H9 (cell line): ENCODE data around the gene GFER. TPM values are rescaled to one million over a fixed set of nuclear protein-coding genes. Genes with fewer than 3 reads are reported as not detected.
A peak's percentile ranks its signal among the peaks of the same experiment; 100 is the strongest.

ENCODE experiments used
- DNase-seq: peaks from one replicate; pipeline ENCODE4 v3.0.0-alpha.2; 2017
- H2AFZ ChIP-seq: one replicate; pipeline ENCODE4 v1.6.1; 2013; ENCODE audit warnings: mild to moderate bottlenecking, low read length, control low read depth, moderate library complexity
- H2AK5ac ChIP-seq: 2 replicates; pipeline ENCODE4 v1.6.1; 2013; ENCODE audit warnings: low read length, control low read depth, mixed read lengths; ENCODE audit not compliant: insufficient read length
- H2BK120ac ChIP-seq: one replicate; pipeline ENCODE4 v1.6.1; 2013; ENCODE audit warnings: low read depth, mild to moderate bottlenecking, low read length, control low read depth, inconsistent platforms; ENCODE audit not compliant: poor library complexity, severe bottlenecking
- H2BK12ac ChIP-seq: 2 replicates; pipeline ENCODE4 v1.6.1; 2013; ENCODE audit warnings: low read length, control low read depth, mixed read lengths, low read depth; ENCODE audit not compliant: insufficient read length
- H2BK15ac ChIP-seq: 2 replicates; pipeline ENCODE4 v1.6.1; 2013; ENCODE audit warnings: low read depth, low read length, control low read depth
- H2BK20ac ChIP-seq: one replicate; pipeline ENCODE4 v1.6.1; 2013; ENCODE audit warnings: low read depth, mild to moderate bottlenecking, low read length, control low read depth, inconsistent platforms; ENCODE audit not compliant: poor library complexity, severe bottlenecking
- H2BK5ac ChIP-seq: 2 replicates; pipeline ENCODE4 v1.6.1; 2013; ENCODE audit warnings: low read length, control low read depth, mixed read lengths; ENCODE audit not compliant: insufficient read length
- H3K14ac ChIP-seq: 2 replicates; pipeline ENCODE4 v1.6.1; 2013; ENCODE audit warnings: low read length, control low read depth; ENCODE audit not compliant: insufficient read depth
- H3K18ac ChIP-seq: 2 replicates; pipeline ENCODE4 v1.6.1; 2013; ENCODE audit warnings: low read depth, mild to moderate bottlenecking, mixed read lengths, low read length, control low read depth; ENCODE audit not compliant: insufficient read length
- H3K23ac ChIP-seq: 2 replicates; pipeline ENCODE4 v1.6.1; 2013; ENCODE audit warnings: low read length, control low read depth, mixed read lengths, low read depth; ENCODE audit not compliant: insufficient read length
- H3K23me2 ChIP-seq: 2 replicates; pipeline ENCODE4 v1.6.1; 2013; ENCODE audit warnings: low read depth, mild to moderate bottlenecking, mixed read lengths, low read length, control low read depth; ENCODE audit not compliant: insufficient read length, poor library complexity, severe bottlenecking
- H3K27ac ChIP-seq: 2 replicates; pipeline ENCODE4 v1.5.1; 2013; ENCODE audit warnings: low read length, control low read depth, mixed read lengths, low read depth; ENCODE audit not compliant: insufficient read length
- H3K27me3 ChIP-seq: 2 replicates; pipeline ENCODE4 v1.6.1; 2013; ENCODE audit warnings: low read length, control low read depth, inconsistent platforms; ENCODE audit not compliant: insufficient read depth
- H3K4ac ChIP-seq: 2 replicates; pipeline ENCODE4 v1.6.1; 2013; ENCODE audit warnings: low read depth, mild to moderate bottlenecking, control low read depth, inconsistent platforms, low read length, moderate library complexity
- H3K4me1 ChIP-seq: 2 replicates; pipeline ENCODE4 v1.6.1; 2013; ENCODE audit warnings: low read length, control low read depth, inconsistent platforms; ENCODE audit not compliant: insufficient read depth
- H3K4me2 ChIP-seq: 2 replicates; pipeline ENCODE4 v1.6.1; 2013; ENCODE audit warnings: low read length, control low read depth, mixed read lengths; ENCODE audit not compliant: insufficient read length, insufficient read depth
- H3K56ac ChIP-seq: 2 replicates; pipeline ENCODE4 v1.6.1; 2013; ENCODE audit warnings: low read depth, mild to moderate bottlenecking, mixed read lengths, low read length, control low read depth; ENCODE audit not compliant: insufficient read length
- H3K79me1 ChIP-seq: 2 replicates; pipeline ENCODE4 v1.6.1; 2013; ENCODE audit warnings: low read depth, mild to moderate bottlenecking, moderate library complexity, low read length, control low read depth, inconsistent platforms; ENCODE audit not compliant: insufficient read depth, poor library complexity, severe bottlenecking
- H3K79me2 ChIP-seq: 2 replicates; pipeline ENCODE4 v1.6.1; 2013; ENCODE audit warnings: low read length, control low read depth, inconsistent platforms; ENCODE audit not compliant: insufficient read depth
- H3K9ac ChIP-seq: 2 replicates; pipeline ENCODE4 v1.6.1; 2013; ENCODE audit warnings: low read length, control low read depth, mixed read lengths; ENCODE audit not compliant: insufficient read length; ENCODE audit errors: extremely low read depth
- H3K9me3 ChIP-seq: one replicate; pipeline ENCODE4 v1.6.1; 2013; ENCODE audit warnings: low read depth, low read length, inconsistent platforms; ENCODE audit not compliant: control insufficient read depth
- H3T11ph ChIP-seq: one replicate; pipeline ENCODE4 v1.6.1; 2013; ENCODE audit warnings: mild to moderate bottlenecking, low read length, control low read depth, inconsistent platforms
- H4K20me1 ChIP-seq: one replicate; pipeline ENCODE4 v1.6.1; 2013; ENCODE audit not compliant: control insufficient read depth, insufficient read length, insufficient read depth
- H4K5ac ChIP-seq: 2 replicates; pipeline ENCODE4 v1.6.1; 2013; ENCODE audit warnings: low read depth, mild to moderate bottlenecking, mixed read lengths, low read length, control low read depth; ENCODE audit not compliant: insufficient read length
- H4K8ac ChIP-seq: replicated peaks from 2 replicates; pipeline ENCODE4 v1.6.1; 2013; ENCODE audit warnings: low read length, control low read depth, mixed read lengths, low read depth; ENCODE audit not compliant: insufficient read length
- H4K91ac ChIP-seq: 2 replicates; pipeline ENCODE4 v1.6.1; 2013; ENCODE audit warnings: low read depth, mild to moderate bottlenecking, moderate library complexity, mixed read lengths, low read length, control low read depth; ENCODE audit not compliant: insufficient read length
- H3K27ac Mint-ChIP-seq, 3 experiments: 2 replicates in 2 of 3; 3 replicates in 1 of 3; pipeline ENCODE4 v1.8.0; 2020 to 2021; ENCODE audit warnings: mixed read lengths in 3 of 3, mild to moderate bottlenecking in 1 of 3, moderate library complexity in 1 of 3
- H3K27me3 Mint-ChIP-seq: 2 replicates; pipeline ENCODE4 v1.8.0; 2021; ENCODE audit warnings: low read depth, mild to moderate bottlenecking, moderate library complexity, mixed read lengths
- H3K36me3 Mint-ChIP-seq, 3 experiments: 2 replicates in 2 of 3; 3 replicates in 1 of 3; pipeline ENCODE4 v1.8.0; 2020 to 2021; ENCODE audit warnings: low read depth in 3 of 3, mixed read lengths in 3 of 3; ENCODE audit not compliant: insufficient read depth in 1 of 3
- H3K4me1 Mint-ChIP-seq, 2 experiments: 2 replicates each; pipeline ENCODE4 v1.8.0; 2020; ENCODE audit warnings: mixed read lengths in 2 of 2
- H3K4me3 Mint-ChIP-seq, 2 experiments: 2 replicates in 1 of 2; 3 replicates in 1 of 2; pipeline ENCODE4 v1.8.0; 2020 to 2021; ENCODE audit warnings: mild to moderate bottlenecking in 2 of 2, mixed read lengths in 2 of 2, moderate library complexity in 1 of 2
- H3K9me3 Mint-ChIP-seq, 2 experiments: 2 replicates in 1 of 2; 3 replicates in 1 of 2; pipeline ENCODE4 v1.8.0; 2020; ENCODE audit warnings: mild to moderate bottlenecking in 2 of 2, mixed read lengths in 2 of 2, moderate library complexity in 1 of 2
- CTCF ChIP-seq: fragments of 200-600 bp; sonication (generic); conservative IDR thresholded peaks from 3 replicates; pipeline ENCODE4 v1.8.0; 2021; ENCODE audit warnings: antibody characterized with exemption, mild to moderate bottlenecking
- WGBS: extraction: QIAGEN DNeasy Blood & Tissue Kit; methylation state at CpG from one replicate; pipeline ENCODE4 v1.1.7; 2013; ENCODE audit warnings: missing lambda C conversion rate, low lambda C conversion rate, mixed read lengths; ENCODE audit not compliant: insufficient read length; ENCODE audit errors: extremely low coverage; 5-methylcytosine and 5-hydroxymethylcytosine counted together
- total RNA-seq: library from RNA; stranded (reverse); gene quantifications from 2 replicates; pipeline ENCODE4 v1.2.1, GENCODE V29; 2021

Gene GFER
- total RNA-seq, 1 experiment from 2014 or later: 49.1 TPM

GRCh38 chr16:2023092-2024031 is 39.4 kb downstream of the GFER start:
- no peak overlapping the region for H2BK12ac ChIP-seq
- no peak overlapping the region for H3T11ph ChIP-seq
- no peak overlapping the region for H3K9ac ChIP-seq

More at GRCh38 chr16:2023092-2024031, 39.4 kb downstream of the GFER start:
- no peak overlapping the region for H4K5ac ChIP-seq
- H3K27ac Mint-ChIP-seq: peak overlapping the region in 2 of 3 experiments; percentile 24 to 90; a peak in 2 of 7 replicates
- no peaks in the 10 kb centered on the region; the same call in 1 of the 2 replicates for H3K4me1 ChIP-seq
- no peak overlapping the region for H3K56ac ChIP-seq
- H3K27ac ChIP-seq: no peak overlapping the region
- no peaks in the 10 kb centered on the region for H3K79me1 ChIP-seq
- peaks cover 0 to 2% (median 0%) of the 10 kb centered on the region in 3 experiments; a peak in 1 of 7 replicates for H3K36me3 Mint-ChIP-seq
- no peak overlapping the region for H3K18ac ChIP-seq
- peak overlapping the region; percentile 35 for H3K4me2 ChIP-seq
- no peaks in the 10 kb centered on the region for H3K9me3 ChIP-seq
- H2BK120ac ChIP-seq: no peak overlapping the region
- H2AFZ ChIP-seq: peak overlapping the region; percentile 88
- H2BK15ac ChIP-seq: no peak overlapping the region
- H2BK5ac ChIP-seq: no peak overlapping the region
- peak overlapping the region; percentile 67 to 80 for H3K4me3 Mint-ChIP-seq
- TF ChIP-seq CTCF: peak; percentile 96
- H3K4me1 Mint-ChIP-seq: peaks cover 14 to 16% of the 10 kb centered on the region in 2 experiments
- H3K9me3 Mint-ChIP-seq: peaks cover 0 to 6% of the 10 kb centered on the region in 2 experiments; a peak in 3 of 5 replicates
- H2AK5ac ChIP-seq: no peak overlapping the region
- DNase-seq: peak; percentile 94
- no CpG with 5 or more reads among the region's 53 CpGs for WGBS
- no peak overlapping the region for H4K91ac ChIP-seq
- H3K27me3 Mint-ChIP-seq: peaks cover 76% of the 10 kb centered on the region
- peaks cover 20% of the 10 kb centered on the region; the same call in 1 of the 2 replicates for H3K27me3 ChIP-seq
- no peaks in the 10 kb centered on the region for H3K79me2 ChIP-seq
- no peak overlapping the region for H3K4ac ChIP-seq
- H4K8ac ChIP-seq: no peak overlapping the region
- H3K14ac ChIP-seq: no peak overlapping the region
- peaks cover 16% of the 10 kb centered on the region for H3K23me2 ChIP-seq
- H4K20me1 ChIP-seq: no peaks in the 10 kb centered on the region
- no peak overlapping the region for H3K23ac ChIP-seq
- H2BK20ac ChIP-seq: no peak overlapping the region
